GM18951 (cell line): ENCODE data around the gene XPC.
"Not testable (repeated sequence)": the region's sequence is repeated elsewhere in the genome, so short reads cannot be mapped to it uniquely, and the experiment has no call there.

Experiments used
- POLR2A ChIP-seq: IDR thresholded peaks from 4 replicates; pipeline ENCODE4 v1.6.1; 2011; ENCODE audit warnings: mild to moderate bottlenecking; ENCODE audit not compliant: insufficient read length, insufficient read depth; ENCODE audit errors: extremely low read depth
- in situ Hi-C: fragments of 300-500 bp; cut with MboI; formaldehyde crosslinking; loops from one replicate; pipeline ENCODE4 v1.12.0; 2022; ENCODE audit warnings: low sequenced_read_pairs, mixed read lengths, inconsistent platforms; ENCODE audit not compliant: unreplicated experiment

Gene XPC

DNA sequence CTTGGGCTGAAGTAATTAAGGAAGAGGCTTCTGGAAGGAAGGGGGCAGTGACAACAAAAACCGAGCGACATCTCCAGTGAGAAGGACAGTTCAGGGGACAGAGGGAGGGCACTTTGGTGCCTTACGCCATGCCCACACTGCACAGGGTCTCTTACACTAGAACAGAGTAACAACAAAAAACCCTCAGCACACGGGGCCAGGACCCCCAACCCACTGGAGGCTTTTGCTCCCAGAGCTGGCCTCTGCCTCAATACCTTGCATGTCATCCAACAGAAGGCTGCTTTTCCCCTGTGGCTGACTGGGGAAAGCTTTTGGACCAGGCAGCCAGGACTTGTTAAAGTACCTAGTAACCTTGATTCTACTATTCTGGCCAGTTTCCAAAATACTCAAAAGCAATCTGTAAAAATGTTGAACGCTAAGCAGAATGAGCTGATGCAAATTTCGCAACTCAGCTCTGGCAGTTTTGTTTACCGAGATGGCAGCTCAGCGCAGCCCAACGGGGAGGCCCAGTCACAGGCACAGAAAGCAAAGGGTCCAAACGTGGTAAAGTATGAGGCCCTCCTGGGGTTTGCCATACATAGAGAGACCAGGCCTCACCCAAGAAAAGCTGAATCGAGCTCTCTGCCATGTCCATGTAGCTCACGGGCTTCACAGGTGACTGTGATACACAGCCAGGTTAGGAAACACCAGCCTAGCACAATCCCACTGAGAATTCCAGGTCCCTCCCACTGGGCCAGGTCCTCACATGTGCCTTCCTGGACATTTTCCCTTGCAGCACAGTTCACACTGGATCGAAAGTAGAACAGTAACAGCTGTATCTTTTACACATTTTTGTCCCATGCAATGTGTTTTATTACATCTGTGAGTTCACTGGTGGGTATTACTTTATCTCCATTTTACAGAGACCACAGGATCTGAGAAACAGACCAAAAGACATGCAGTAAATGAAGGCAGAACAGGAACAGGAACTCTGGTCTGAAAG is 59.7 kb downstream of the XPC start:
- TF ChIP-seq POLR2A = no peak
- in situ Hi-C loops = no loop called here

DNA sequence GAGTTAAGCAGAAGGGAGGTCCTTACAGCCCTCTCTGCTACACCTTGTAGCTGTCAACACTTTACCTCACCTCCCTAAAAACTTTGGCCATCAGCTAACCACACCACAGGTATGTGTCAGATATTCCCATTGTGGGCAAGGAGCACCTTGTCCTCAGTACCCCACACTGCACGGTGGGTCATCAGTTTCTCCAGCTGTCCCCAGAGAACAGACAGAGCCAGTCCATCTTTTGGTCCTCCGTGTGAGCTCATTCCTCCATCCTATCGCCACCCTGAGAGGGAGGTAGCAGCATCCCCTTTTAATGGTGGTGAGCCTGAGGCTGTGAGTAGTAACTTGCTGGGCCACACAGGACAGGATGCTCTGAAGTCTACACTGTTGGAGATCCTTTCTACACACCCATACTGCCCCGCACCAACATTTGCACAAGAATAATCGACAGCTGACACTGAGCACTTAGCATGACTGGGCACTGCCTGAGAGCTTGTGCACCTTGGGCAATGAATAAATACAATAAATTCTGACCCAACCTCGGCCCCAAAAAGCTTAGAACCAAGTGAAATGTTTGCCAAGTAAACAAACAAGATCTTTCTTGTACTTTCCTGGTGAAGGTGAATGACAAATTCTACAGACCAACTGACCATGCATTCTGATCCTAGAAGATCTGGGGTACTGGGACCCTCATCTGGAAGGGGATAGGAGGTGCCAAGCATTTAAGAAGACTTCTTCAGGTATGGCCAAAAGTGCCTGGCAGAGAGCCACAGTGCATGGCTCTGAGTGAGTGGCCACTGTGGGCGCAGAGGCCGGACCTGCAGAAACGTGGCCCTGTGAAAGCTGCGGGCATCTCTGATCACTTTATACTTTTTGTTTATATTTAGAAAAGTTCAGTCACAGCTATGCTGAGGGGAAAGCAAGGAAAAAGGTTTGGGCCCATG is 60.7 kb downstream of the XPC start:
- in situ Hi-C loops = no loop called here
- no peak for TF ChIP-seq POLR2A

DNA sequence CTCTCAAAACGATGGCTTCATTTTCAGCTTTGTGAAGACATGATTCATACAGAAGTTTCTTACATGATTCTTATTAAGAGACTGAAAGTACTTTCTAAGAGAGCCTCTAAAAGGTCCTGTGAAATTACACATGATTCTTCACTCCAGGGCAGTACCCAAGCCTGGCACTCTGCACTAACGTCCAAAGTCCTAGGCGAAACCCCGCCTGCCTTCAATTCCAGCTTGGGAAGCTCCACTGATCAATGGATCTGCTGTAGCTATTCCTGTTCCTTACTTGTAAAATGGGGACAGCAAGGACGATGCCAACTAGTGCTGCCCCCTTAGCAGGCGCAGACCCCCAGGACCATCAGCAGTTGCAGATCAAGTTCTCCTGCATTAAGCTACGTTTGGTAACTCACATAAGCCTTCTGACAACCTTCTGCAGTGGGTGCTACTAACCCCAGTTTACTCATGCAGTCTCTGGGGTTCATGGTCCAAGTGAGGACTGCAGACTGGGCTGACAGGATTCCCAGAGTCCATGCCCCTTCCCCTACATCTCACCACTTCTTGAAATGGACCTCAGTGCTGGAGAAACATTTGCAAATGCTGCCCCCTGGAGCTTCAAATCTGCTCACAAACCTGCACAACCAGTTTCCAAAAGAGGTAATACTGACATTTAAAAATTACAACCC is 64.3 kb downstream of the XPC start:
- in situ Hi-C loops = no loop called here
- TF ChIP-seq POLR2A = no peak

DNA sequence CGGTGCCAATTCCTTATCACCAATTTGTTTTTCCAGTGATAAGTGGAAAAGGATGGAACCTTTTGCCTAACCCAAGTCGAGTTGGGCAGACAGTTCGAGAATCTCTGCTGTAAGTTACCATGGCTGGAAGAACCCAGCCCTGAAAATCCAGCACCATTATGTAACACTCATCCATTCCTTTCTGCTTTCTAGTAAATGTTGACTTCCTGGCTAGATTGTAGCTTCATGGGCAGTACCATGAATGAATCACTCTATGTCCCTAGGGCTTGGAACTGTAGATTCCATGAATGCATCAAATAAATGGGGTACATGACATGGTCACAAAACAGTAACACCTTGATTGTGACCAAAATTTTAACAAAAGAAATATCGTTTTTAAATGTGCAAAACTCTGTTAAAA is 67.7 kb downstream of the XPC start:
- in situ Hi-C loops = no loop called here

DNA sequence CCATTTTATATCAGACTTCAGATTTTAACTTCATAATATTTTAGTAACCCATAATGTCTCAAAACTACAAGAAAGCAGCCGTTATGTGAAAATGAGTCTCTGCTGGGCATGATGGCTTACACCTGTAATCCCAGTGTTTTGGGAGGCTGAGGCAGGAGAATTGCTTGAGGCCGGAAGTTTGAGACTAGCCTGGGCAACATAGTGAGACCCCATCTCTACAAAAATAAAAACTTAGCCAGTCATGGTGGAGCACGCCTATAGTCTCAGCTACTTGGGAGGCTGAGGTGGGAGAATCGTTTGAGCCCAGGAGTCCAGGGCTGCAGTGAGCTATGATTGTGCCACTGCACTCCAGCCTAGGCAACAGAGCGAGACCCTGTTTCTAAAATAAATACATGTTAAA is 68.6 kb downstream of the XPC start:
- in situ Hi-C loops = not testable (repeated sequence)

More for the DNA sequence above, 67.7 kb downstream of the XPC start:
- no peak for TF ChIP-seq POLR2A

DNA sequence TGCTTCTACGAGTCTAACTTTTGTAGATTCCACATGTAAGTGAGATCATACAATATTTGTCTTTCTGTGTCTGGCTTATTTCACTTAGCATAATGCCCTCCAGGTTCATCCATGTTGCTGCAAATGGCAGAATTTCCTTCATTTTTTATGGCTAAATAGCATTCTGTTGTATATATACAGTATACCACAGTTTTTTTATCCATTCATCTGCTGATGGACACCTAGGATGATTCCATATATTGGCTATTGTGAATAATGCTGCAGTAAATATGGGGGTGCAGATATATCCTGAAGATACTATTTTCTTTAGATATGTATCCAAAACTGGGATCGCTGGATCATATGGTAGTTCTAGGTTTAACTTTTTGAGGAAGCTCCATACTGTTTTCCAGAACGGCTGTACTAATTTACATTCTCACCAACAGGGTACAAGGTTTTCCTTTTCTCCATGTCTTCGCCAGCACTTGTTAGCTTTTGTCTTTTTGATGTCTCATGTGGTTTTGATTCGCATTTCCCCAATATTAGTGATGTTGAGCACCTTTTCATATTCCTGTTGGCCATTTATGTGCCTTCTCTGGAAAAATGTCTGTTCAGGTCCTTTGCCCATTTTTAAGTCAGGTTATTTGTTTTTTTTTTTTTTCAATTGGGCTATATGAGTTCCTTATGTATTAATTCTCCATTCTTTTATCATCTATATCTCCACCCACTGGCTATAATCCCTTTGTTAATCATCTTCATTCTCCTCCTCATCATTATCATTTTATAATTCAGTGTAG is 80.6 kb downstream of the XPC start:
- in situ Hi-C loops = no loop called here

DNA sequence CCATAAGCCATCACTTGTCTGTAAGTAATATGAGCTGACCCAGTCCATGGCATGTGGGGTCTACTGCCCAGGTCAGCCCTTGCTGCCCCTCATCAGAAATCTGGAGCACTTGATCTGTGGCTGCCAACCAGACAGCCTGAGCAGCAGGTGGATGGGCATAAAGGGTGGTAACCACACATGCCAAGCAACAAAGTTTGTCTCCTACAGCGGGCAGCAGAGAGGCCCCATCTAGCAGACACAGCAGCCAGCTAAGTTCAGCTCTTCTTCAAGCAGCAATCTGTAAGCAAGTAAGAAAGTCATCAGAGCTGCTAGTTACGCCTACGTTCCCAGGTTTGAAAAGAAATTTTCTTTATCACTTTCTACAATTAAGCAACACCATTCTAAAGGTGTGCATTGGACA is 81.7 kb downstream of the XPC start:
- TF ChIP-seq POLR2A = no peak
- in situ Hi-C loops = no loop called here

More for the DNA sequence above, 80.6 kb downstream of the XPC start:
- no peak for TF ChIP-seq POLR2A
